ENCODE results near the gene CSH1.

- TF ChIP-seq EZH2 (IDR thresholded peaks at IDR 0.05; ENCODE audit: low read depth, unreplicated experiment) (no peak), EZH2phosphoT487 (IDR thresholded peaks at IDR 0.05; ENCODE audit: unreplicated experiment) (no peak)
- TF ChIP-seq, protein P1, sequence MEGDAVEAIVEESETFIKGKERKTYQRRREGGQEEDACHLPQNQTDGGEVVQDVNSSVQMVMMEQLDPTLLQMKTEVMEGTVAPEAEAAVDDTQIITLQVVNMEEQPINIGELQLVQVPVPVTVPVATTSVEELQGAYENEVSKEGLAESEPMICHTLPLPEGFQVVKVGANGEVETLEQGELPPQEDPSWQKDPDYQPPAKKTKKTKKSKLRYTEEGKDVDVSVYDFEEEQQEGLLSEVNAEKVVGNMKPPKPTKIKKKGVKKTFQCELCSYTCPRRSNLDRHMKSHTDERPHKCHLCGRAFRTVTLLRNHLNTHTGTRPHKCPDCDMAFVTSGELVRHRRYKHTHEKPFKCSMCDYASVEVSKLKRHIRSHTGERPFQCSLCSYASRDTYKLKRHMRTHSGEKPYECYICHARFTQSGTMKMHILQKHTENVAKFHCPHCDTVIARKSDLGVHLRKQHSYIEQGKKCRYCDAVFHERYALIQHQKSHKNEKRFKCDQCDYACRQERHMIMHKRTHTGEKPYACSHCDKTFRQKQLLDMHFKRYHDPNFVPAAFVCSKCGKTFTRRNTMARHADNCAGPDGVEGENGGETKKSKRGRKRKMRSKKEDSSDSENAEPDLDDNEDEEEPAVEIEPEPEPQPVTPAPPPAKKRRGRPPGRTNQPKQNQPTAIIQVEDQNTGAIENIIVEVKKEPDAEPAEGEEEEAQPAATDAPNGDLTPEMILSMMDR (conservative IDR thresholded peaks at IDR 0.05; ENCODE audit: low read depth in 2 of 2) = no peak
Measured at GRCh38 chr17:63928966-63929695, 32.8 kb upstream of the CSH1 start.

Data from GM23338 (cell line).